GM21825 (cell line): ENCODE data around the gene RECQL5.

Source experiments
- ATAC-seq: cut with Tn5 transposase; IDR thresholded peaks from one replicate; pipeline ENCODE4 v1.9.1; 2021; ENCODE audit warnings: mild to moderate bottlenecking, moderate library complexity; ENCODE audit not compliant: unreplicated experiment

RECQL5 gene

GRCh38 chr17:75619506-75620431 is 47.2 kb downstream of the RECQL5 start:
- ATAC-seq: no peak

- no peak for ATAC-seq
These were observed 49.3 kb downstream of the RECQL5 start for GRCh38 chr17:75617675-75618074.

- no peak for ATAC-seq
These were observed 49.7 kb downstream of the RECQL5 start for GRCh38 chr17:75617218-75617617.

DNA sequence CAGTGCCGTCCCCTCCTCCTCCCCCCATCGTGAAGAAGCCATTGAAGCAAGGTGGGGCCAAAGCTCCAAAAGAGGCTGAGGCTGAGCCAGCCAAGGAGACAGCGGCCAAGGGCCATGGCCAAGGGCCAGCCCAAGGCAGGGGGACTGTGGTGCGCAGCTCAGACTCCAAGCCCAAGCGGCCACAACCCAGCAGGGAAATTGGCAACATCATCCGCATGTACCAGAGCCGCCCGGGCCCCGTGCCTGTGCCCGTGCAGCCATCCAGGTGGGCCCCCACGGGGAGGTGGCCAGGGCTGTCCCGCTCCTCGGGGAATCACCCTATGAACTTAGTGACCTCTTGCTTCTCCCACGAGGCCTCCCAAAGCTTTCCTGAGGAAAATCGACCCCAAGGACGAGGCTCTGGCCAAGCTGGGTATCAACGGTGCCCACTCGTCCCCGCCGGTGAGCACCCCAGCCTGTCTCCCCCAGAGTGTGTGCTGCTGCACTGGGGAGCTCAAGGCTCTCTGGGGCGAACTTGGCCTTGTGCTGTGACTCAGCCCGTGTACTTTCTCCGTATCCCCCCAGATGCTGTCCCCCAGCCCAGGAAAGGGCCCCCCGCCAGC is 50.3 kb downstream of the RECQL5 start:
- ATAC-seq: no peak

GRCh38 chr17:75615301-75615700 is 51.7 kb downstream of the RECQL5 start:
- no peak for ATAC-seq

DNA sequence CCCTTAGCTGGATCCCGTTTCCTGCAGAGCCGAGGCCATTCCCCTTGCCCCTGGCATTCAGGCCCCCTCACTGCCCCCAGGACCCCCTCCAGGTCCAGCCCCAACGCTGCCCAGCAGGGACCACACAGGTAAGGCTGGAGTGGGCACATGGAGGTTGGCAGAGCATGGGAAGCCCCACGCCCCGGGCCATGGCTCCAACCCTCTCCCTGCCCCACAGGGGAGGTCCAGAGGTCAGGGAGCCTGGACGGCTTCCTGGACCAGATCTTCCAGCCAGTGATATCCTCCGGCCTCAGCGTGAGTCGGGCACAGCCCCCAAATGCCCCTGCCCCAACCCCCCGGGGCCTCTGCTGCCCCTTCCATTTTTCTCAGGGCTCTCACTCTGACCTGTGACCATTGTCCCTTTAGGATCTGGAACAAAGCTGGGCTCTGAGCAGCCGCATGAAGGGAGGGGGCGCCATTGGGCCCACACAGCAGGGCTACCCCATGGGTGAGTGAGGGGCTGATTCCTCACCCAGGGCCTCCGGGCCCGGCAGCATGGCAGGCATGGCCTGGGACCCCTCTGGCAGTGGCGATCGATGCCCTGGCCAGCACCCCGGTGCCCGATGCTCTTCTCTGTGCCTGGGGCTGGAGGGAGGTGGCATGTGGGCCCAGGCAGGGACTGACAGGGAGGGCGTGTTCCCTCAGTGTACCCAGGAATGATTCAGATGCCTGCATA is 52.2 kb downstream of the RECQL5 start:
- ATAC-seq: no peak

- ATAC-seq: no peak
These were observed 52.9 kb downstream of the RECQL5 start for GRCh38 chr17:75614006-75614405.

GRCh38 chr17:75612906-75613626 is 53.9 kb downstream of the RECQL5 start:
- ATAC-seq: no peak

DNA sequence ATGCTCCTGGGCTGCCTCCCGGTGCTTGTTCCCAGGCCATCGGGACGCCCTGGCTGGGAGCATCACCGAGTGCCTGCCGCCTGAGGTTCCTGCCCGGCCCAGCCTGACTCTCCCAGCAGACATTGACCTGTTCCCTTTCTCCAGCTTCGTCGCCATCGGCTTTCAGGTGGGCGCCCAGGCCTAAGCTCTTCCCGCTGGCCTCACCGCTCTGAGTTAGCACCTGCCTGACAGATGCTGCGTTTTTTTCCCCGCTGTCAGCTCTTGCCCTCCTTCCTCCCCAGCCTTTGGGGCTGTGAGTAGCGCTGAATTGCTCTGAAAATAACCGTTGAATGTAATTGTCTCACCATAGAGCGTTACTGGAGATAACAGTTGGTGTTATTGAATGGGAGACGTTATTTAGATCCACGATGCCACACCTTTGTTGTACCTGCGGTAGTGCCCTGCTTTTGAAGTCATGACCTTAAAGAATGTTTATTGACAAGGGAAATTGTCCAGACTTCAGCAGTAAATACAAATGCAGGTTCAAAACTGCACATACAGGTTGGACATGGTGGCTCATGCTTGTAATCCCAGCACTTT is 55.0 kb downstream of the RECQL5 start:
- ATAC-seq: no peak

DNA sequence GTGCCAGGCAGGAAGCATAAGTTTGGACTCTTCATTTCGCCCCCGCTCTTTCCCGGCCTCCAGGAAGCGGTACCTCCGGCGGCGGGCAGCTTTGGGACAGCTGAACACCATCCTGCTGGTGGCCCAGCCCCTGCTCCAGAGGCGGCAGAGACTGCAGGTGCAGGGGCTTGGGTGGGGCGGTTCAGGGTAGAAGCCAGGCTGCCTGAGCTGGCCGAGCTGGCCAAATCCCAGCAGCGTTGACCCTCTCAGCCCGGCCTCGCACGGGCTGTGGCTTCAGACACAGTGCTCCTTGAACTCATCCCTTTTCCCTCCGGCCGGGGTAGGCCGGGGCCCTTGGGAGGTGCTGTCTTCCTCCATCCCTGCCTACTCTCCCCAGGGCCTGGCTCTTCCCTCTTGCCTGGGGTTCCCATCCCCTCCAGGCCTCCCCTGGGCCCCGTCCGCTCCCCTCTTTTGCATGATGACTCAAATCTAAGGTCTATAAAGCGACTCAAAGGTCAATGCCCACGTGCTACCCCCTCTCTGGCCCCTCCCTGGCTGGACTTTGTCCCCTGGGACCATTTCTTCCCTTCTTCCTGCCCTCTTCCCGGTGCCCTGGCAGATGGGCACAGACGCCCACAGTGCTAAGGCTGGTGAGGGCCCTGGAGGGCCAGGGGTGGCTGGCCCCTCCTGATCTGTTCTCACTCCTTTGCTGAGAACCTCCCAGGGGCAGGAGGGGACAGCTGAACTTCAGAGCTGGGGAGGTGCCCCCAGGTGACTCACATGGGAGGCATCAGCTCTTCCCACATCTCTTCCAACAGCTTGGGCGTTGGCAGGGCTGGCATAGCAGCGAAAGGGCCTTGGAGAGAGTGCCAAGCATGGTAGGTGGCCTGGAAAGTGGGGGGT is 56.6 kb downstream of the RECQL5 start:
- ATAC-seq: no peak

DNA sequence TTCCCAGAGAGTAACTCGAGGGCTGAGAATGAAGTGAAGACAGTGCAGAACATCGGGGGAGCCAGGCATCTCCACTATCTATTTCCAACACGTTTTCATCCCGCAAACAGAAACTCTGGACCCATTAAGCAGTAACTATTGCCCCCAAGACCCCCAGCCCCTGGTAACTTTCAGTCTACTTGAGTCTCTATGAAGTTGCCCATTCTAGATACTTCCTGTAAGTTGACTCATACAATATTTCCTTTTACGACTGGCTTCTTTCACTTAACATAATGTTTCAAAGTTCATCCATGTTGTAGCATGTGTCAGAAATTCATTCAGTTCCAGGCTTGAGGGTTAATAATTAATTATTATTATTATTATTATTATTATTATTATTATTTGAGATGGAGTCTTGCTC is 59.9 kb downstream of the RECQL5 start:
- ATAC-seq: no peak

DNA sequence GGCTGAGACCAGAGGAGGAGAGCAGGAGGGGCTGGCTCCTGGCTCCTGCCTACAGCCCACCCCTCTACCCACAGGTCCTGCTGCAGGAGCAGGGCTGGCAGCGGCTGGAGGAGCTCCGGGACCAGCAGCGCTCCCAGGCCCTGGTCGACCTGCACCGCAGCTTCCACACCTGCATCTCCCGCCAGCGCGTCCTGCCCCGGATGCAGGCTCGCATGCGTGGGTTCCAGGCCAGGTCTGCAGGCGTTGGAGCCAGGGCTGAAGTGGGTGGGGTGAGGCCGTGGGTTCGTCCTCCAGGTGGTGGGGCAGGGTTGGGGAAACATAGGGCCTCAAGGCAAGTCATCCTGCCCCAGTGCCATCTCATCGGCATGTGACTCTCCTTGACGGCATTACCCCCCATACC is 61.2 kb downstream of the RECQL5 start:
- no peak for ATAC-seq

GRCh38 chr17:75604034-75604695 is 62.8 kb downstream of the RECQL5 start:
- no peak for ATAC-seq

DNA sequence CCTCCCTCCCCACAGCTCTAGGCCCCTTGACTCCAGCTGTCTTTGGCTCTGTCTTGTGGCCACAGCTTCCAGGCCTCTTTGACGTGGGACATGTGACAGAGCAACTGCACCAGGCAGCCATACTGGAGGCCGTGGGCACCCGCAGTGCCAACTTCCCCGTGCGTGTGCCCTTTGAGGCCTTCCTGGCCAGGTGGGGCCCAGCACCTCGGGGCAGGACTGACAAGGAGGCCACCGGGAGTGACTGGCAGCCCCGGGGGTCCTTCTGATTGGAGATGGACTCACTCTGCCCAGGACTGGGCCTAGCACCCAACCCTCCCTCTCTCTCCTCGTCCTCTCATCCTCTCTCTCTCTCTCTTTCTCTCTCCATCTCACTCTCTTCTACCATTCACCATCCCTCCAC is 63.8 kb downstream of the RECQL5 start:
- ATAC-seq: no peak

- no peak for ATAC-seq
These were observed 64.3 kb downstream of the RECQL5 start for GRCh38 chr17:75602644-75603043.

DNA sequence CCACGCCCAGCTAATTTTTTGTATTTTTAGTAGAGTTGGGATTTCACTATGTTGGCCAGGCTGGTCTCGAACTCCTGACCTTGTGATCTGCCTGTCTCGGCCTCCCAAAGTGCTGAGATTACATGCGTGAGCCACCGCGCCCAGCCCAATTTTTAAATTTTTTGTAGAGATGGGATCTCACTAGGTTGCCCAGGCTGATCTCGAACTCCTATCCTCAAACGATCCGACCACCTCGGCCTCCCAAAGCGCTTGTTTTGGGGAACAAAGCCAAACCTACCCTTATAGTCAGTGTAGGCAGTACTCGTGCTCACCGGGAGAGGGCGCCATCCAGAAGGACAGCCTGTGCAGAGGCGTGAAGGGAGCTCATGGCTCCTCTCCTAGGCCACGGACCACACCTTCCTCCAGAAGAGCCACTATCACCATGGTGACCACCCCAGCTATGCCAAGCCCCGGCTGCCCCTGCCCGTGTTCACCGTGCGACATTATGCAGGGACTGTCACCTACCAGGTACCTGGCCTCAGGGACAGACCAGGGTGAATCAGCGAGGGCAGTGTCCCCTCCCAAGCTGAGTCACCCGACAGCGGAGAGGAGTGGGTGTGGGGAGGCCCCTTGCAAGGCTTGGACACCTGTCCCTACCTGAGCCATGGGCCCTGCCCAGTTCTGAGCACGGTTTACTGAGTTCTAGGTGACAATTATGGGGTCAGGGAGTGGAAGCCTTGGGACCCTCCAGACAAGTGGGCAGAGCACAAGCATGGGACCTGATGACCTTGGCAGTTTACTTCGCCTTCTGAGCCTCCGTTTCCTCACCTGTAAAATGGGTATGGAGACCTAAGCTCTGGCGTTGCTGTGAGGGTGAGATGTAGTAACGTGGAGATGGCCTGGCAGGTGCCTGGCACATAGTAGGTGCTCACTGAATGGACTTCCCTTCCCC is 65.6 kb downstream of the RECQL5 start:
- ATAC-seq: no peak

DNA sequence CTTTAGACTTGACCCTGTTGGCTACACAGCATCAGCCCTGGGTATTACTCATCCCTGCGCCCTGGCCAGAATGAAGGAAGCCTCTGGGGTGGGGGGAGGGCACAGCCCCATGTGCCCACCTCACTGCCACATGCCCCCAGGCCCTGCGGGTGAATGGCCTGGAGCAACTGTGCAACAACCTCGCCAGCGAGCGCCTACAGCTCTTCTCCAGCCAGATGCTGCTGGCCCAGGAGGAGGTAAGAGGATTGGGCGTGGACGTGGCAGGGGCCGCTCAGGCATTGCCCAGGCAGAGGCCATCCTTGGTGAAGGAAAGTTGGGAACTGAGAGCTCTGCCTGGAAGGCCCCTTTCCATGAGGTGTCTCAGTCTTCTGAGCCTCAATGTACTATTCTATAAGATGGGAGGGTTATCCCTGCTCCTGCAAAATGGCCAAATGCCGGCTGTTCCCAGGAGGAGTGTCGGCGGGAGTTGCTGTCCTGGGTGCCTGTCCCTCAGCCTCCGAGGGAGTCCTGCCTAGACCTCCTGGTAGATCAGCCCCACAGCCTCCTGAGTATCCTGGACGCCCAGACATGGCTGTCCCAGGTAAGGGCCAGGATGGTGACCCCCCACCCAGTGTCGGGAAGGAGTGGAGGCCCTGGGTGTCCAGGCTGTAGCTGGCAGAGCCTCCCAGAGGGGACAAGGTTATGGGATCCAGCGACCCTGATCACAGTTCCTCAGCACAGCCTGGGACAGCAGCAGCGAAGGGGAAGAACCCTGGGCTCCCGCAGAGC is 70.5 kb downstream of the RECQL5 start:
- ATAC-seq: no peak
